HG03135 (cell line): ENCODE results near the gene SOX21.

ENCODE experiments used
- ATAC-seq: cut with Tn5 transposase; IDR thresholded peaks from one replicate; pipeline ENCODE4 v1.9.1; 2021; ENCODE audit warnings: mild to moderate bottlenecking, moderate library complexity; ENCODE audit not compliant: unreplicated experiment

The SOX21 gene

GRCh38 chr13:94682229-94682628, 30.1 kb downstream of the SOX21 start:
- ATAC-seq, result no peak

DNA sequence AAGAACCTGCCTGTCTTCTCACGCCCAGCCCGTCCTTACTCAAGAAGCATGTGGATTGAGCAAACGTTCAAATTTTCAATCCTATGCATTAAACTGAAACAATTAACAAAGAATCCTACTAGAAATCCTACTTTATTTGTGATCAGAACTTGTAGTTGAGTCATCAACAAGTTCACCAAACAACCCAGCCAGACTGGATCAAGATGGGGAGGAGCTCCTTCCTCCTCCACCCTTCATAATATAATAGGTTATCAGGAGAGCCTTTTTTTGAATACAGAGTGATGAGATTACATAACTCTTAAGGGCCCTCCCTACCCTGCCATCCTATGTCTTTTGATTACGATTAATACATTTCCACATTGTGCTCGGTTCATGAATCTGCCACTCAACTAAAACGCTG, 32.7 kb downstream of the SOX21 start:
- ATAC-seq, result no peak

DNA sequence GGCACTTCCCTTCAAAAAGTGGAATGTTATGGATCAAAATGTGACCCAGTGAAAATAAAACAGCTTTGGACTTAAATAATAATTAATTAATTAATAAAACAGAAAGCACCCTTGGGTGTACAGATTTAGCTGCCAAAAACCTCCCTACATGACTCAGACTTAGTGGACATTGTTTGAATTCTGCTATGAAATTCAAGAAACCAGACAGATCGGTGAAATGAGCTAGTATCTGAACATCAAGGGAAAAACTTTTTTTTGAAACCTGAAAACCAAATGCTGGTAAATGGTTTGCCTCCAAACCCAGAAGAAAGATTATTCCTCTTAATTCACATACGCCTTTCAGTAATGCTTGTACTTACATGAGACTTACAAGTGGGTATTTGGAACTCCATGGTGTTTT, 33.5 kb downstream of the SOX21 start:
- ATAC-seq, result no peak

DNA sequence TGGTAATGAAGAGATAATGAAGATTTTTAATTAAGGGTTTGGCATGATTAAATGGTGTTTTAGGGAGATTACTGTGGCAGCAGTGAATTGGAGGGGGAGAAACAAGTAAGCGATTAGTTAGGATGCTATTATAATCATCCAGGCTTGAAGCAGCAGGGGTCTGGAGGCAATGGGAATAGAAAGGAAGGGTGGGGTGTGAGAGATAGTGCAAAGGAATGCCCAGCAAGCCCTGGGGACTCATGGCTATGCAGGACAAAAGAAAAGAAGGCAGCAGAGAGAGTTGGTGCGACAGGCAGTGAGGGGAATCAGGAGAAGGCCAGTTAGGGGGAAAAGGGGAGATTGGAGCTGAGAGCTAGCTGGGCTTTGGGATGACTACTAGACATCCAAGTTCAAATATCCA, 34.5 kb downstream of the SOX21 start:
- ATAC-seq, result no peak

GRCh38 chr13:94674609-94675348, 37.6 kb downstream of the SOX21 start:
- ATAC-seq, result peak; percentile 71

DNA sequence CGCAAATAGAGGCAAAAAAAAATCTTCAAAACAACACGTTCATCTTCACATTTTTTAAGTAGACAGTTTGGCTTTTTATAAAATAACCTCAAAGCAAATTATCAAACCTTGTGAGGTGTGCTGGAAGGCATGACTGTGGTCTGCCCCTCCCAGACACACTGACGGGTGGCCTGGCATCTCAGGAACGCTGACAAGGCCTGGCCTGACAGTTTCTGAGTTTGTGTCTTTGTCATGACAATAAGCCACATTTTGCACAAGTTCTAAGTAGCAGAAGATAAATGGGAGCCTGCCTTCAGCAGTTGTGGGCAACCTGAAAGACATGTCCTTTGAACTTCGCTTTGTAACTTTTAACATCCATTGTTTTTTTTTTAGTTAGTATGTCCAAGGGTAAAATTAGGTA, 38.5 kb downstream of the SOX21 start:
- ATAC-seq, result no peak

GRCh38 chr13:94672400-94672799, 39.9 kb downstream of the SOX21 start:
- no peak for ATAC-seq

GRCh38 chr13:94667190-94667589, 45.2 kb downstream of the SOX21 start:
- ATAC-seq, result no peak

DNA sequence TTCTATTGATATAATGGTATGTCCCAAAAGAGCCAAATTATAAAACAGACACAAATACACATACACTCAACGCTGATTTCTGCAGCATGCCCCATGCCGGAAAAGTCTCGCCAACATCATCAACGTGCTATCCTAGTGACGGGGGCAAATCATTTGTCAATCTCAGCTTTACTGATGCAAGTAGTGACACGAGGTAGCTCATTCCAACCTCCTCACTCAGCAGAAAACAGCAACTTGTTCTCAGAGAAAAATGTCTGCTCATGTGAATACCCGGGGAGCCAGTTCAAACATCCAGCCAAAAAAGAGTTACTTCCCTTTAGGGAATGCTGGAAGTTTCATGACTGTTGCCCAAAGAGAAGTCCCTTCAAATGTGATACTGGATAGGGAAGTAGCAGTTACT, 46.3 kb downstream of the SOX21 start:
- no peak for ATAC-seq

DNA sequence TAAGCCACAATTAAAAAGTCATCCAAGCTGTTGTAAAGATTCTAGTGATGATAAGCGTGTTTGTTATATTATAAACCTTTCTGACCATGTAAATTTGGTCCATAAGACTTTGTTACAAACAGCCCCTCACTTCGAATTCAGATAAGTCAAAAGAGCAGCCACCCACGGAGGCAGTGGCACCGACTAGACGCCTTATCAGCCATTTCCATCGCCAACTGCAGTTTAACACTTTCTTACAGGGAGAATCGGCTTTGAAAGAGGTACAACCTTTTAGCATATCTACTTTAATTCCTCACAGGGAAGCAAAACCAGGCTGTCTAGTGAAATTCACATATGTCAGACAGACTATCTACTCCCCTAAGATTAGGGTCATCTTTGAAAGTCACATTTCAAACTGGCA, 47.5 kb downstream of the SOX21 start:
- ATAC-seq, result no peak

- no peak for ATAC-seq
Observed at GRCh38 chr13:94662274-94662945, 49.9 kb downstream of the SOX21 start.

- no peak for ATAC-seq
Observed at GRCh38 chr13:94661406-94661805, 50.9 kb downstream of the SOX21 start.

DNA sequence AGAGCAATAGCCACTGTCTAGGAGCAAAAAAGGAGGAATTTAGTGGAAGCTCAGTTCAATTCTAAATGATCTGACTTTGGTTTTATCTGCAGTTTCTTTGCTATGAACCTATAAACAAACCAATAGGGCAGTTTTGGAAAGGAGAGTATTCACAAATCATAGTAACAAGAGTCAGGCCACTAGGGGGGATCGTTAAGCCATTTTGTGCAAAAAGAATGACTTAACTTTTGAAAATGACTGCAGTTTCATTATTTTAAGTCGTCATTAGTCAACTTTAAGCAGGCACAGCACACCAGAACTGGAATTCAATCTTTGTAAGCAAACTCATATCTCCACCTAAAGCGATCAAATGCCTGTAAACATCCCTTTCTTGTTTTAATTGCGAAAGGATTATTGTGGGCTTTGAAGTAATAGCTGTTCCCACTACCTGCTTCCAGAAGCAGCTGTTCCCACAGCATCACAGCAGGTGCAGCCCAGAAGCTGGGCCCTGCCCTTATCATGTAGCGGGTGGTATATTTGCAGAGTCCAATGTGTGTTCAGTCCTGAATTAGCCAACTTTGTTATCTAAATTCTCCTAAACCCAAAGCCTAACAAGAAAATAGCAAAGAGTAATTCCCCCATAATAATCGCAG, 51.5 kb downstream of the SOX21 start:
- no peak for ATAC-seq
